ENCODE results near the gene WDR88. TPM values are rescaled to one million over a fixed set of nuclear protein-coding genes. Genes with fewer than 3 reads are reported as not detected.

Gene WDR88
- polyA plus RNA-seq, 1 donor (not counting 4 experiments of a cell fraction or from before 2014, with no cell fraction given): not detected

GRCh38 chr19:33217881-33218280 lies 86.0 kb downstream of the WDR88 start:
- no peak overlapping the region for H3K4me3 ChIP-seq (ENCODE audit: control insufficient read depth in 2 of 3, extremely low read depth in 1 of 3, insufficient read depth in 2 of 3, low read depth in 1 of 3, low read length in 3 of 3)

GRCh38 chr19:33219261-33219815 lies 87.4 kb downstream of the WDR88 start:
- no peak overlapping the region for H3K9ac ChIP-seq (ENCODE audit: control insufficient read depth, extremely low read depth, insufficient read depth, low read length)

More at GRCh38 chr19:33217881-33218280, 86.0 kb downstream of the WDR88 start:
- DNase-seq (ENCODE audit: low read depth, low spot score) (no peak), FAIRE-seq (no peak)
- TF ChIP-seq EZH2 (IDR thresholded peaks at IDR 0.05; ENCODE audit: low read length) (no peak), CTCF (optimal IDR thresholded peaks at IDR 0.05 in 1 of 3, IDR thresholded peaks at IDR 0.05 in 1 of 3, conservative IDR thresholded peaks at IDR 0.05 in 1 of 3; ENCODE audit: extremely low read depth in 1 of 3, insufficient read depth in 2 of 3, low read length in 3 of 3) (no peak)
- Histone ChIP-seq H3K79me2 (ENCODE audit: control insufficient read depth, insufficient read depth, low read length) (no peaks in the 10 kb centered on the region), H2AFZ (ENCODE audit: control insufficient read depth, low read length) (no peak overlapping the region), H3K27ac (ENCODE audit: control insufficient read depth, insufficient read depth, low read length) (no peak overlapping the region), H3K27me3 (ENCODE audit: control insufficient read depth, extremely low read depth, insufficient read depth, low read length) (peaks cover 8% of the 10 kb centered on the region), H3K9ac (ENCODE audit: control insufficient read depth, extremely low read depth, insufficient read depth, low read length) (no peak overlapping the region), H4K20me1 (ENCODE audit: control insufficient read depth, extremely low read depth, insufficient read depth, low read length) (no peaks in the 10 kb centered on the region), H3K9me1 (ENCODE audit: control insufficient read depth, extremely low read depth, insufficient read depth, low read length) (no peaks in the 10 kb centered on the region), H3K9me3 (ENCODE audit: control insufficient read depth, low read depth, low read length) (no peaks in the 10 kb centered on the region), H3K36me3 (ENCODE audit: control insufficient read depth in 2 of 2, extremely low read depth in 1 of 2, insufficient read depth in 2 of 2, low read length in 2 of 2) (no peaks in the 10 kb centered on the region), H3K4me2 (ENCODE audit: control insufficient read depth, extremely low read depth, insufficient read depth, low read depth, low read length) (no peak overlapping the region), H3K4me1 (ENCODE audit: control insufficient read depth, extremely low read depth, insufficient read depth, low read length) (no peaks in the 10 kb centered on the region)
- dilution Hi-C loops (cut with MboI; ENCODE audit: extremely low pct_ligation_motif_present, low sequenced_read_pairs): no loop called here

More at GRCh38 chr19:33219261-33219815, 87.4 kb downstream of the WDR88 start:
- peaks cover 15% of the 10 kb centered on the region for H3K27me3 ChIP-seq (ENCODE audit: control insufficient read depth, extremely low read depth, insufficient read depth, low read length)
- H3K4me1 ChIP-seq (ENCODE audit: control insufficient read depth, extremely low read depth, insufficient read depth, low read length): no peaks in the 10 kb centered on the region
- FAIRE-seq: no peak
- H4K20me1 ChIP-seq (ENCODE audit: control insufficient read depth, extremely low read depth, insufficient read depth, low read length): no peaks in the 10 kb centered on the region
- dilution Hi-C loops (cut with MboI; ENCODE audit: extremely low pct_ligation_motif_present, low sequenced_read_pairs): no loop called here
- H2AFZ ChIP-seq (ENCODE audit: control insufficient read depth, low read length): no peak overlapping the region
- no peak overlapping the region for H3K4me3 ChIP-seq (ENCODE audit: control insufficient read depth in 2 of 3, extremely low read depth in 1 of 3, insufficient read depth in 2 of 3, low read depth in 1 of 3, low read length in 3 of 3)
- no peak for DNase-seq (ENCODE audit: low read depth, low spot score)
- no peaks in the 10 kb centered on the region for H3K79me2 ChIP-seq (ENCODE audit: control insufficient read depth, insufficient read depth, low read length)
- H3K36me3 ChIP-seq (ENCODE audit: control insufficient read depth in 2 of 2, extremely low read depth in 1 of 2, insufficient read depth in 2 of 2, low read length in 2 of 2): no peaks in the 10 kb centered on the region
- H3K9me1 ChIP-seq (ENCODE audit: control insufficient read depth, extremely low read depth, insufficient read depth, low read length): no peaks in the 10 kb centered on the region
- no peaks in the 10 kb centered on the region for H3K9me3 ChIP-seq (ENCODE audit: control insufficient read depth, low read depth, low read length)
- no peak overlapping the region for H3K4me2 ChIP-seq (ENCODE audit: control insufficient read depth, extremely low read depth, insufficient read depth, low read depth, low read length)
- H3K27ac ChIP-seq (ENCODE audit: control insufficient read depth, insufficient read depth, low read length): no peak overlapping the region
- peak in 1 of 3 experiments; percentile 54 for TF ChIP-seq CTCF (optimal IDR thresholded peaks at IDR 0.05 in 1 of 3, IDR thresholded peaks at IDR 0.05 in 1 of 3, conservative IDR thresholded peaks at IDR 0.05 in 1 of 3; ENCODE audit: extremely low read depth in 1 of 3, insufficient read depth in 2 of 3, low read length in 3 of 3)
- TF ChIP-seq EZH2 (IDR thresholded peaks at IDR 0.05; ENCODE audit: low read length): no peak

All from keratinocyte (primary cell).